Subcutaneous adipose tissue (tissue), 4 donors: ENCODE data around the gene PPP2R5D. TPM values are rescaled to one million over a fixed set of nuclear protein-coding genes. Genes with fewer than 3 reads are reported as not detected.

Experiments used
- CTCF ChIP-seq: fragments of 450-650 bp; IDR thresholded peaks from one replicate; pipeline ENCODE4 v1.5.1; 2016; ENCODE audit warnings: low read depth, mild to moderate bottlenecking, control low read depth, antibody characterized with exemption, moderate library complexity
- total RNA-seq, 4 donors: library from RNA; depleted of rRNA; stranded (reverse); fragments of >200 nt; gene quantifications; one replicate each; pipeline ENCODE4 v1.1.0, GENCODE V29; 2016

PPP2R5D gene
- total RNA-seq, 4 donors from 2014 or later = 26.7 to 43.1 (median 34.7) TPM

GRCh38 chr6:42960243-42961019 is 23.9 kb upstream of the PPP2R5D start, which contains the start of gene GNMT:
GNMT (plus strand) TSS chr6:42960754; CDS start chr6:42960768, 14 bp downstream.
- no peak for TF ChIP-seq CTCF

GRCh38 chr6:42961020-42961470 is 23.3 kb upstream of the PPP2R5D start:
- no peak for TF ChIP-seq CTCF

- no peak for TF ChIP-seq CTCF
These were observed 22.3 kb upstream of the PPP2R5D start for GRCh38 chr6:42962096-42962495.

- no peak for TF ChIP-seq CTCF
These were observed 21.7 kb upstream of the PPP2R5D start for GRCh38 chr6:42962502-42963178.

- no peak for TF ChIP-seq CTCF
These were observed 21.1 kb upstream of the PPP2R5D start for GRCh38 chr6:42963179-42963854.

- TF ChIP-seq CTCF = no peak
These were observed 20.3 kb upstream of the PPP2R5D start for GRCh38 chr6:42963855-42964605.
